ENCODE results near the gene MAP4K3. TPM values are rescaled to one million over a fixed set of nuclear protein-coding genes. Genes with fewer than 3 reads are reported as not detected.

The MAP4K3 gene
- total and polyA plus RNA-seq, 9 of the 15 experiments (the other 6 are each of a cell fraction or from before 2014, with no cell fraction given) = 3.1 to 30.0 (median 16.9) TPM

DNA sequence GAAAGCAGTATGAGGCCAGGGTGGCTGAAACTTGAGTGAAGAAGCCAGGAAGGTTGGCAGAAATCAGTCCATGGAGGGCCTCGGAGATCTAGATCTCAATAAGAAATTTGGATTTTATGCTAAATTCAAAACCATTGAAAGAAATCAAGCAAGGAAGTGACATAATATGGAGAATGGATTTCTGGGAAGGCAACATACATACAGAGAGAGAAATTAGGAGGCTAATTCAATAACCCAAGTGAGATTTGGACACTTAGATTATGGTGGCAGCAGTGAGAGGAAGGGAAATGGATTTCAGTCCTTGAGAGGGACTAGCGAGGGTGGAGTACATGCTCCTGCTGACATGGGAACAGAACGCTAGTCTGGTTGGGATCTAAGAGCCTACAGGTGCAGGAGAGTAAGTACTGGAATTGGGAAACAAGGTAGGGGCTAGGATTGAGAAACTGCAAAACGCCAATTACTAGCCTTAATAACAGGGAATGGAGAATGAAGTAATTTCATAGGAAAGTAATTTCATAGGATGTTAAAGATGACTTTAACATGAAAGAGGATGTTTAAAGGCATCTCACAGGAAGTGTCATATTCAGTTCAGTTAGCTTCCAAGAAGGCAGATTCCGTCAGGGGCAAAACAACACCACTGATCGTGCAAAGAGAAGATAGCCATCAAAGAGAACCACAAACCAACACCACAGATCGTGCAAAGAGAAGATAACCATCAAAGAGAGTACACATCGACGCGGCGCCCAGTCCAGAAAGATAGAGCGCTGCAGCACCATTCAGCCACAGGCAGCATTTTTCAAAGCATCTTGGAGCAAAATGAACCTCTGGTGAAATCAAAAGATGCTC is 220.5 kb downstream of the MAP4K3 start:
- H2AFZ ChIP-seq (ENCODE audit: low read depth, low read length) = peak overlapping the region; percentile 67
- H3K27ac ChIP-seq (ENCODE audit: extremely low read depth, low read depth, low read length) = no peak overlapping the region
- H4K20me1 ChIP-seq (replicated peaks; ENCODE audit: control insufficient read depth, insufficient read depth, low read length) = no peaks in the 10 kb centered on the region
- no peak for FAIRE-seq
- intact Hi-C loops (cut with micrococcal nuclease) (no loop called here), in situ Hi-C loops (cut with MboI) (no loop called here)
- DNase-seq (ENCODE audit: extremely low read depth in 1 of 4, low spot score in 3 of 4) = no peak
- no peaks in the 10 kb centered on the region for H3K27me3 ChIP-seq (ENCODE audit: control insufficient read depth in 2 of 2, insufficient read depth in 2 of 2, low read length in 2 of 2)
- peak overlapping the region; percentile 17; the same call in 1 of the 2 replicates for H3K4me2 ChIP-seq (ENCODE audit: insufficient read depth, low read length)
- ChIA-PET POLR2A (no interaction called here), CTCF (ENCODE audit: low intra/inter-chr PET ratio) (interaction anchor here (0.6 kb wide), 1 partner anchor 514 kb away, joined by 3 read pairs; no protein-coding TSS in a partner anchor)
- 7% methylated on average over 12 of the region's 12 CpGs for WGBS (ENCODE audit: insufficient coverage, low coverage, missing lambda C conversion rate)
- H3K9ac ChIP-seq (ENCODE audit: insufficient read depth in 1 of 2, low read depth in 2 of 2, low read length in 2 of 2) = no peak overlapping the region
- H3K4me3 ChIP-seq = no peak overlapping the region
- ATAC-seq = peak; percentile 56
- no peaks in the 10 kb centered on the region for H3K9me3 ChIP-seq (replicated peaks; ENCODE audit: control insufficient read depth, insufficient read depth, low read depth, low read length)
- no peaks in the 10 kb centered on the region for H3K36me3 ChIP-seq (ENCODE audit: control insufficient read depth, insufficient read depth, low read length)
- peaks cover 0 to 18% of the 10 kb centered on the region in 2 experiments; a peak in 4 of 5 replicates for H3K4me1 ChIP-seq (replicated peaks in 1 of 2; ENCODE audit: control insufficient read depth in 2 of 2, insufficient read depth in 2 of 2, low read length in 2 of 2)
- no peaks in the 10 kb centered on the region for H3K79me2 ChIP-seq (ENCODE audit: control insufficient read depth, insufficient read depth, low read length)
- H3K9me1 ChIP-seq (ENCODE audit: control insufficient read depth, insufficient read depth, low read length) = no peaks in the 10 kb centered on the region
- no TSS peak for BruUV-seq (replicated peaks)
- no peak for TF ChIP-seq RBM34 (IDR thresholded peaks at IDR 0.05; ENCODE audit: borderline replicate concordance, insufficient read depth, low read length)
- TF ChIP-seq ESRRA (IDR thresholded peaks at IDR 0.05; ENCODE audit: borderline replicate concordance, low read depth) = peak; percentile 88; the same call in 1 of the 2 replicates
- no peak for TF ChIP-seq RBM14 (IDR thresholded peaks at IDR 0.05; ENCODE audit: borderline replicate concordance, insufficient read depth, low read depth, low read length)
- peak; percentile 29; the same call in 1 of the 2 replicates for TF ChIP-seq TEAD4 (IDR thresholded peaks at IDR 0.05; ENCODE audit: low read length)
- TF ChIP-seq TEAD4 (CRISPR knock-in tag; IDR thresholded peaks at IDR 0.05; ENCODE audit: borderline replicate concordance) = no peak
- no peak for TF ChIP-seq BRF1 (IDR thresholded peaks at IDR 0.05; ENCODE audit: borderline replicate concordance, extremely low read depth, insufficient read length)
- no peak for TF ChIP-seq ZNF316 (IDR thresholded peaks at IDR 0.05)
- TF ChIP-seq FOXA3 (CRISPR knock-in tag; conservative IDR thresholded peaks at IDR 0.05 in 1 of 2, IDR thresholded peaks at IDR 0.05 in 1 of 2) = peak in 1 of 2 experiments; percentile 96; a peak in 2 of 4 replicates
- TF ChIP-seq, protein P1, sequence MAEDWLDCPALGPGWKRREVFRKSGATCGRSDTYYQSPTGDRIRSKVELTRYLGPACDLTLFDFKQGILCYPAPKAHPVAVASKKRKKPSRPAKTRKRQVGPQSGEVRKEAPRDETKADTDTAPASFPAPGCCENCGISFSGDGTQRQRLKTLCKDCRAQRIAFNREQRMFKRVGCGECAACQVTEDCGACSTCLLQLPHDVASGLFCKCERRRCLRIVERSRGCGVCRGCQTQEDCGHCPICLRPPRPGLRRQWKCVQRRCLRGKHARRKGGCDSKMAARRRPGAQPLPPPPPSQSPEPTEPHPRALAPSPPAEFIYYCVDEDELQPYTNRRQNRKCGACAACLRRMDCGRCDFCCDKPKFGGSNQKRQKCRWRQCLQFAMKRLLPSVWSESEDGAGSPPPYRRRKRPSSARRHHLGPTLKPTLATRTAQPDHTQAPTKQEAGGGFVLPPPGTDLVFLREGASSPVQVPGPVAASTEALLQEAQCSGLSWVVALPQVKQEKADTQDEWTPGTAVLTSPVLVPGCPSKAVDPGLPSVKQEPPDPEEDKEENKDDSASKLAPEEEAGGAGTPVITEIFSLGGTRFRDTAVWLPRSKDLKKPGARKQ (CRISPR knock-in tag; IDR thresholded peaks at IDR 0.05) = no peak
- TF ChIP-seq KHSRP (IDR thresholded peaks at IDR 0.05) = no peak
- TF ChIP-seq SMARCA5 (IDR thresholded peaks at IDR 0.05) = no peak
- no peak for TF ChIP-seq ZNF347 (CRISPR knock-in tag; IDR thresholded peaks at IDR 0.05; ENCODE audit: low read depth)
- no peak for TF ChIP-seq JUN (IDR thresholded peaks at IDR 0.05; ENCODE audit: borderline replicate concordance, low read depth, low read length)
- no peak for TF ChIP-seq JUN (CRISPR knock-in tag; IDR thresholded peaks at IDR 0.05; ENCODE audit: borderline replicate concordance)
- TF ChIP-seq, protein P2, sequence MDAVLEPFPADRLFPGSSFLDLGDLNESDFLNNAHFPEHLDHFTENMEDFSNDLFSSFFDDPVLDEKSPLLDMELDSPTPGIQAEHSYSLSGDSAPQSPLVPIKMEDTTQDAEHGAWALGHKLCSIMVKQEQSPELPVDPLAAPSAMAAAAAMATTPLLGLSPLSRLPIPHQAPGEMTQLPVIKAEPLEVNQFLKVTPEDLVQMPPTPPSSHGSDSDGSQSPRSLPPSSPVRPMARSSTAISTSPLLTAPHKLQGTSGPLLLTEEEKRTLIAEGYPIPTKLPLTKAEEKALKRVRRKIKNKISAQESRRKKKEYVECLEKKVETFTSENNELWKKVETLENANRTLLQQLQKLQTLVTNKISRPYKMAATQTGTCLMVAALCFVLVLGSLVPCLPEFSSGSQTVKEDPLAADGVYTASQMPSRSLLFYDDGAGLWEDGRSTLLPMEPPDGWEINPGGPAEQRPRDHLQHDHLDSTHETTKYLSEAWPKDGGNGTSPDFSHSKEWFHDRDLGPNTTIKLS (IDR thresholded peaks at IDR 0.05; ENCODE audit: borderline replicate concordance, low read depth) = no peak
- TF ChIP-seq HDAC2 (IDR thresholded peaks at IDR 0.05) = no peak
- TF ChIP-seq, protein P3, sequence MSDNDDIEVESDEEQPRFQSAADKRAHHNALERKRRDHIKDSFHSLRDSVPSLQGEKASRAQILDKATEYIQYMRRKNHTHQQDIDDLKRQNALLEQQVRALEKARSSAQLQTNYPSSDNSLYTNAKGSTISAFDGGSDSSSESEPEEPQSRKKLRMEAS (CRISPR knock-in tag; IDR thresholded peaks at IDR 0.05) = no peak
- TF ChIP-seq NR3C1 (CRISPR knock-in tag; IDR thresholded peaks at IDR 0.05) = no peak
- TF ChIP-seq ARHGAP35 (IDR thresholded peaks at IDR 0.05; ENCODE audit: partially characterized antibody) = no peak
- TF ChIP-seq FOSL1 (tag; conservative IDR thresholded peaks at IDR 0.05) = no peak
